Non-pigmented ciliary epithelial cell (primary cell): ENCODE measurements around the gene ENAM.
A peak's percentile ranks its signal among the peaks of the same experiment; 100 is the strongest.
"Not testable (repeated sequence)": the region's sequence is repeated elsewhere in the genome, so short reads cannot be mapped to it uniquely, and the experiment has no call there.

Experiments
- DNase-seq: peaks from one replicate; pipeline ENCODE4 v3.0.0-alpha.2; 2010; ENCODE audit warnings: low read depth

ENAM gene

DNA sequence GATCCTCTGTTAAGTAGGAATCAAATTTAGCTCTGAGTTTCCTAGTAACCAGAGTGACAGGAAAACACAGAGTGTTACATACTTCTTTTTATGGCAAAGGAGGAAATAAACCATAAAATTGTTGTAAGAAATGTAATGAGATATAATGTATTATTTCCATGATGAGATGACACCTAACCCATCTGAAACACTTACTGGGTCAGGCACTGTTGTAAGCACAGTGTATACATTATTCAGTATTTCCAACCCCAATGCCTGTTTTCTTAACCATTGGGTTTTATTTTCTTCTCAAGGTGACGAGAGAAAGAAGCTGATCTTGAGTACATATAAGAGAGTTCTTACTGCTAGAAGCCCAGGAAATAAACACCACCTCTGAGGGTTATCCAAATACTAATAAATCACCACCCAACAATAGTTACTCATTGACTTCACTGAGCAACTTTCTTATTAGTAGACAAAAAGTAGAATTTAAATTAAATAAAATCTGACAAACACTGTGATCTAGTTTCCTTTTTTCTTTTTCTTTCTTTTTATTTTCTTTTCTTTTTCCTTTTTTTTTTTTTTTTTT, 4.2 kb upstream of the ENAM start:
- DNase-seq: no peak

DNA sequence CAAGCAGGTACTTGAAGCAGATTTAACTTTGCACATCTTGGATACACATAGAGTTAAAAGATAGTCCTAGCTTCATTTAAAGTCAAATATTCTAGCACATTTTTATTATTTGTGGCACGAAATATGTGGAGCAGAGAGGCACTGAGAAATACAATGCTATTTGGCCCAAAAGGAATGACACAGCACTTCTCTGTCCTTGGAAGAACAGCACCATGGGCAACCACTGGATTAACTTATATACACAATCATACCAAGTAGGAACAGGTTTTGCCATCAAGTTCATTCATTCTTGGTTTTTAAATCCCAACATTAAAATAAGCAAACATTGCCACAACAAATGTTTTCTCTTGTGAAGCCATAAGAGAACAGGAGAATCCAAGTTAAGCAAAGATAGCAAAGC, 924 bp upstream of the ENAM start:
- DNase-seq: no peak

DNA sequence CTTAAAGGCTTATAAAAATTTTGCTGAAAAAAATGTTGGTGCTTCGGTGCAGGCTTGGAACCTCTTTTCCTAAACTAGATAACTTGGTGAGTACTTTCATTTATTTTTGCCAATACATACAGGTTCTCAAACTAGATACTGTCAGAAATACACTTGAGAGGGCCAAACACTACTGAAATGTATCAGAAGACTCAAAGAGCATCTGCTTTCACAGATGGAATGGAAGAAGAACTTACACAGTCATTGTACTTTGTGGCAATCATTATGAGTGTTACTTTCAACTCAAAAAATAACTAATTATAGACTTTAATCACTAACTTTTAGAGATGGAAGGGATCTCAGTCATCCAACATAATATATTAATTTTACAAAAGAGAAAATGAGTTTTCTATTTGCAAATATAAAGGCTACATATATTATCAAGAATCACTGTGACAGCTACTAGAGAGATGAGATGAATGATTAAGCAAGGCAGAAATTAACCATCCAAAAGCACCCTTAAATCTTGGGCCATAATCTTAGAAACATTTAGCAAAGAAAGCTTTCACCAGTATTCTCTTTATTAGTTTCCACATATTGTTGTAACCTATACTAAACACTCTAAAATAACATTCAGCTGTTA, 1.0 kb downstream of the ENAM start:
- DNase-seq: no peak

DNA sequence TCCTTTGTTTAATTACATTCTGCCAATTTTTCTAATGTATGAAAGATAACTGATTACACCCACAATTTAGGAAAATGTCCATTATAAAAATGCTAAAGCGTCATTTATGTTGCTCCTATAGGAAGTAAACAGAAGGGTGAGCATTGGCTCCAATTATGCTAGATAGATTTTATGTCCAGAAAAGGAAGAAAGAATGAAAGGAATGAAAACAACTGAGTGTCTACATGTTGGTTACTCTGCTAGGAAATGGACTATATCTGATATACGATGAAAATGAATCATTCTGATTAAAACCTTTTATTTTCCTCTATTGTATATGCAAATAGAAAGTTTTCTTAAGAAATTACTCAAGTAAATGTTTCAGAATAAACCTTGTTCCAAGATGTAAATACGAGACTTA, 1.6 kb downstream of the ENAM start:
- DNase-seq: no peak

DNA sequence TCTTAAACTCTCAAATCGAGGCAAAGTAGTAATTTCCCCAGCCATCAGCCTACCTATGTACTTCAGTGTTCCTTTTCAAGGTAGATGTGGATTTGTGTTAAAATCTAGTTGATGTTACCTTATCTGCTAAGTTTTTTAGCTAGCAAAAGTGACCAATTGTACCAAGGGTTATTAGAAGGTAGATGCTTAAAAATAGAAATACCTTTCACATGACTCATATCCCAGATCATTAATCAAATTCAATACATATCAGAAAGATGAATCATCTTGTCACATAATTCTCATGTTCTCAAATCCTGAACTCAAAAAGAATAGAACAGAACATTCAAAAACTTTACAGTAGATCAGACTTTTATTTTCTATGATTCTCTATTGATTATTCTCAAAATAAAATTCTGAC, 3.5 kb downstream of the ENAM start:
- peak; percentile 31 for DNase-seq

DNA sequence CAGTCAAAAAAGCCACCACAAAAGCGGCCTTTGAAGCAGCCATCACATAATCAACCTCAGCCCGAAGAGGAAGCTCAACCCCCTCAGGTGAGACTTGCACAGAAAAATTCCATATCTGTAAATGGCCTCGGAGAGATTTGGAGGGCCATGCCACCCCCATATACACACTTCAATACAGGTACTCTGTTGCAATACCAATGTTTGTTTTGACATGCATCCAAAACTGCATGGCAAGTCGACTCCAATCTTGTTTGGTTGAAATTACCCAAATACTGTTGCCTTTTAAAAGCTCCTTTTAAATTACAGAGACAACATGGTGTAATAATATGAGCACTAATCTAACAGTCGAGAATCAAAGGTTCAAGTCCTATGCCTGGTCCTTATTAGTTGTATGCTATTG, 5.9 kb downstream of the ENAM start:
- no peak for DNase-seq

DNA sequence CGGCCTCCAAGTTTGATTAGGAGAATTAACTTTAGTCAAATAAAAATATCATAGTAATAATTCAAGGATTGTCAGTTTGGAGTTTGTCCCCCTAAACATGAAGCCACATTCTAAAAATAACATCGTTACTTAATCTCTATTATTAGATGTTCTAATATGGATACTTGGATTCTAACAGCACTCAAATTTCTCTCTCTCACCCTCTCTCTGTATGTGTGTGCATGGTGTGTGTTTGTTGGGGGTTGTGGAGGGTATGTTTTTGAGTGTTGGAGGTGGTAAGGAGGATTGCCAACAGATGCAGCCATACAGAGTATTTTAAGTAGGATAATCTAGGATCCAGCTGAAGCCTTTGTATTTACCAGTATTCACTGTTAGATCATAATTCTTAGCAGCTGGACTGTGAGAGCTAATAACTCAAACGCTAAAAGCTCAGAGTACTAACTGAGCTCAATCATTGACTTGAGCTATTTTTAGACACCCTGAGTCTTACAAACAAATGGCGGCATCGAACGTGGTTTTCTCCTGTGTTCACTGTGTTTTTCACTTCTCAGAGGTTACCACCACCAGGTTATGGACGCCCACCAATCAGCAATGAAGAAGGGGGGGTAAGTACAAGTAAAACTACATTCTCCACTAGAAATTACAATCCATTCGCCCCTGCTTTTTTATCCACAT, 8.8 kb downstream of the ENAM start:
- DNase-seq: no peak

DNA sequence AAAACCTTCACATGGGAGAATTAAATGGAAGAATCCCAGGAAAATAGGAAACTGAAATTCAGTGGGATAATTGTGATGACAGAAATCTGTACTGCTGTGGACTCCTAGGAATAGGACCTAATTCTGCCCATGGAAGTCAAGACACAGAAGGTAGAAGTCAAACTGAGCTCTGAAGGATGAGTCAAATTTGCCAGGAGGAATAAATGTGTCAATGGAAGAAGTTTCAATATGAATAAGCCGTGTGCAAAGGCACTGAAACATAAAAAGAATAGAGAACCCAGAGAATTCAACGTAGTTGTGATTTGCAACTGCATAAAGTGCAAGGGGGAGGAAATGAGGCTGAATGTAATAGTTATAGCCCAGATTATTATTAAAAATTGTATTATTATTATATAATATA, 11.6 kb downstream of the ENAM start:
- no peak for DNase-seq

DNA sequence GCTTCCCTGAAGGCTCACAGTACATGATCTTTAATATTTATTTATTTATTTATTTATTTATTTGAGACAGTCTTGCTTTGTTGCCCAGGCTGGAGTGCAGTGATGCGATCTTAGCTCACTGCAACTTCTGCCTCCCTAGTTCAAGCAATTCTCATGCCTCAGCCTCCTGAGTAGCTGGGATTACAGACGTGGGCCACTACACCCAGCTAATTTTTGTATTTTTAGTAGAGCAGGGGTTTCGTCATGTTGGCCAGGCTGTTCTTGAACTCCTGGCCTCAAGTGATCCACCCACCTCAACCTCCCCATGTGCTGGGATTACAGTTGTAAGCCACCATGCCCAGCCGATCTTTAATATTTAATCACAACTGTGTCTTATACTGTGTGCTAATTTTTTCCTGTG, 22.2 kb downstream of the ENAM start:
- DNase-seq: not testable (repeated sequence)

DNA sequence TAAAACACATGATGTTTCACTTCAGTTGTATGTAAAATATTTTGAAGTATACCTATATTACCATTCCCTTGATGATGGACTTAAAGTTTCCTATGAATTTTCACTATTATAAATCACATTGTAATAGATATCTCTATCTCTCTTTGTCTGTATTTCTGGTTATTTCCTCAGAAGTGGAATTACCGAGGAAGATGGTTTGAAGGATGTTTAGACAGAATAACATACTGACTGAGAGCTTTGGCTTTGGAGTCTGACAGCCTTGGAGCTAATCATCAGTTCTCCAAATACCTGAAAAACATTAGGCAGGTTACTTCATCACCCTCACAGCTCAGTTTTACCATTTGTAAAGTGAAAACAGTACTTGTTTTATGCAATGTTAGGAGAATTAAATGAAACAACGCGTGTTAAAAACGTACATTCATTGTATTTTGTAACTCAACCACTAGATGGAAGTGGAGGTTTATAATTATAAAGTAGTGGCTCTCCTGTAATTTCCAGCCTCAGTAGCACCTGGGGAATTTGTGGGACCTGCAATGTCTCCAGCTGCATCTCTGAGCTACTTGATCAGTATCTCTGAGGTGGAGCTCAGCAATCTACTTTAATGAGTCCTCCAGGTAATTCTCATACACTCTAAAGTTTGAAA, 23.4 kb downstream of the ENAM start:
- no peak for DNase-seq

DNA sequence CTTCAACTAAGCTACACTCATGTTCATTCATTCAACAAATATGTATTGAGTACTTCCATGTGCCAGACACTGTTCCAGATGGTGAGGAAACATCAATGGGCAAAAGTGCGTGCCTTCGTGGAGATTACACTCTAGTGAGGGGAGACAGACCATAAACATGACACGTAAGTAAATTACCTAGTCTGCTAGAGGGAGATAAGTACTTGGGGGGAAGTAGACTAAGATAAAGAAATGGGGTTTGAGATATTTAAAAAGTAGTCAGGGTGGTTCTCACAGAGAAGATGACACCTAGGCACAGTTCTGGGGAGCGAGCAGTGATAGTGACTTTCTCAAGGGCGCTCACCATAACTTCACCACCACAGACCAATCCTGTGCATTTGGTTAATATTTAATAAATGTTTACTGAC, 26.1 kb downstream of the ENAM start:
- no peak for DNase-seq

DNA sequence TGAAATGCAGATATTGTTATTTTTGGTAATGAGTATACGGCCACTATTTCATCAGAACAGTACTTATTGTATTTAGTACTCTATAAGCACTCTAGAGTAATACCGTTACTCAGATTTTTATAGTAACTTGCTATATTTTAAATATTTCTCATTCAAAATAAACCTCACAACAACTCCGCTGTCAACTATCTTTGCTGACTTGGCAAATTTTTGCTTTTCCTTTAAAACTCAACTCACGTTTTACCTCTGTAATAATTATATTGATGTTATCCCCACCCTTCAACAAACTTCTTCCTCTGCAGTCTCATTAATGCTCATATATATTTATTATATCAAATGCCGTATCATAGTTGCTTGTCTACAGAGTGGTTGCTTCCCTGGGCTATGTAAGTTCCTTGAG, 28.8 kb downstream of the ENAM start:
- no peak for DNase-seq

DNA sequence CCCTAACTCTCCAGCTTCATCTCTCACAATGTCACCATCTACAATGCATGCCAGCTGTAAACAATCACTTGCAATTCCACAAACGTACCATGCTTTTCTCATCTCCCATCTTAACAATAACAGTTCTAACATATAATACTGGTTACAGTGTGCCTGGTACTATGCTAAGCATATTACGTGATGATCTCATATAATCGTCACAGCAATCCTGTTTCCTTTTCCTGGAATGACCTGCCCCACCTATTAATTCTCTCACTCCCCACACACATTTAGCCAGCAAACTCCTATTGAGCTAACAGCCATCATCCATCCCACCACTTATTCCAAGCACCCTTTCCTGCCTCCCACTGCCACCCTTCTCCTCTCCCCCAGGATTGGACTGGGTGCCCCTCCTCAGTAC, 29.9 kb downstream of the ENAM start:
- DNase-seq: no peak

DNA sequence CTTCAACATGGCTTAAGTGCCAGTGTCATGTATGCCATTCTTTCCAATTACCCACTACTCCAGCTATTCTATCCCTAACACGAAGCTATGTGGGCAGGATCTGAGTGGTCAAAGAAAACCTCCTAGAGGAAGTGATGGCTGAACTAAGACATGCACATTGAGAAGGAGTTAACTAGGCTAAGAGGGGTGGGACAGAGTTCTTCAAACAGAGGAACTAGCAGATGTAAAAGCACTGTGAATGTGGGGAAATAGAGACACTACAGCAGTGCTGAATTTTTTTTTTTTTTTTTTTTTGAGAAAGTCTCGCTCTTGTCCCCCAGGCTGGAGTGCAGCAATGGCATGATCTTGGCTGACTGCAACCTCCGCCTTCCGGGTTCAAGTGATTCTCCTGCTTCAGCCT, 31.6 kb downstream of the ENAM start:
- no peak for DNase-seq

DNA sequence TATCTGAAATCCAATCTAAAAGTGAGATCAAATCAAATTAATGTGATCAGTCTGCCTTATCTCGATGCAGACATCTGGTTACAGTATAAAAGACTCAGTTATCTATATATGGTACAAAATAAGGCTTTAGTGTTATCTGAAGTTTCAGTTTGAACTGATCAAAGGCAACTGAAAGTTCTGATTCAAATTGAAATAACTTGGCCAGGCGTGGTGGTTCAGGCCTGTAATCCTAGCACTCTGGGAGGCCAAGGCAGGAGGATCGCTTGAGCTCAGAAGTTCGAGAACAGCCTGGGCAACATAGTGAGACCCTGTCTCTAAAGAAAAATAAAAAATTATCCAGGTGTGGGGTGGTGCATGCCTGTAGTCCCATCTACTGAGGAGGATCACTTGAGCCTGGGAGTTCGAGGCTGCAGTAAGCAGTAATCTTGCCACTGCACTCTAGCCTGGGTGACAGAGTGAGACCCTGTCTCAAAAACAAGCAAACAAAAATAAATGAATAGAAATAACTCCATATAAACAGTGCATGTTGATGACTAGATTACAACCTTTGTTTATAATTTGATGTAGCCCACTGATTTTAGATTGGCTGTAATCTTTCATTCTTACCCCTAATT, 32.9 kb downstream of the ENAM start:
- not testable (repeated sequence) for DNase-seq

DNA sequence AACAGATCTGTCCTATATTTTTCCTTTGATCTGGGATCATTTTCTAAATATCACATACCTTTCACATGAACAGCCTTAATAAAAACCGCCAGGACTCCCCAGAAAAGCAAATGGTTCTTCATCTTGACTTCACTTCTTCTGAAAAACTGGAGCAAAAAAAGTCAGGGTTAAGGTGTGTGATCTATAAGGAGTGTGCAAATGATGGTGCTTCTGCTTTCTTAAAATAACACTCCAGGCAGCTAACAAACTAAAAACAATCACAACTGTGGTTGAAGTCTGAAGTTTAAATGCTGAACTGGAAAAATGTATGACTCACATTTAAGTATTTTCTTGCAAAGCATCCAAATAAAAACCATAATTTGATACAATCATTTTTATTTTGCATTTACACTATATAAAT, 37.8 kb downstream of the ENAM start, which contains the start of gene JCHAIN:
JCHAIN (minus strand) TSS at position 140 of the 400 bp plus-strand sequence; CDS start at position 122, 18 bp downstream.
- no peak for DNase-seq

DNA sequence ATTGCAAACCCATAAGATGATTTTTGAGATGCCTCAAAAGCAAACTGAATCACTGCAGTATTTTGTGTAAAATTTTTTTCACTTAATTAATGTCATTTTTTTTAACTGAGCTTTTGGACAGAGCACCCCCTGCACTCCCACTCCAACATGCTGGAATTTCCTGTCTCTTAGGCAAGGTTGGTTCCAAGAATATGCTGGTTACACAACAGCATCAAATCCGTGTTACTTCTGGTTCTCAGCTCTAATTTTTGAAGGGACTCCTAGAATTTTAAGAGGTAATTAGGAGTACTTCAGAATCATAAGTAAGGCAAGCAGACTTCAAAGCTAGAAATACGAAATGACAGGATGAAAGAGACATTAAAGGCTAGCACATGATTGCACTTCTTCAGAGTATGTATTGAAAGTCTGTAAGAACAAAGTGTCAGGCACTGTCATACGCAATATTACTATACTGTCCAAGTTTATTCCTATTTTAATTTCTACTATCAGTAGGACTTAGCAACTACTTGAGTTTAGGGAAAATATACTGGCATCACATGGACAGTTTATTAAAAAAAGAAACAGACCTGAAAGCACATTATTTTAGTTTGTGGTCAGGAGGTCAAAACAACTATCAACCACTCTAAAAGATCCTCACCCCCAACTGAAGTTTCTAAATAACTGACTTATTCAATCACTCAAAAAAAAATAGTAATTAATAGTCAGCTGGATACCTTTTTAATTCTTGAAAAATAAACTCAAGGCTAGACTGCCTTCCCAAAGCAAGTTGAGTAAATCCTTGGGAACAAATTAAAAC, 39.4 kb downstream of the ENAM start:
- DNase-seq: no peak

DNA sequence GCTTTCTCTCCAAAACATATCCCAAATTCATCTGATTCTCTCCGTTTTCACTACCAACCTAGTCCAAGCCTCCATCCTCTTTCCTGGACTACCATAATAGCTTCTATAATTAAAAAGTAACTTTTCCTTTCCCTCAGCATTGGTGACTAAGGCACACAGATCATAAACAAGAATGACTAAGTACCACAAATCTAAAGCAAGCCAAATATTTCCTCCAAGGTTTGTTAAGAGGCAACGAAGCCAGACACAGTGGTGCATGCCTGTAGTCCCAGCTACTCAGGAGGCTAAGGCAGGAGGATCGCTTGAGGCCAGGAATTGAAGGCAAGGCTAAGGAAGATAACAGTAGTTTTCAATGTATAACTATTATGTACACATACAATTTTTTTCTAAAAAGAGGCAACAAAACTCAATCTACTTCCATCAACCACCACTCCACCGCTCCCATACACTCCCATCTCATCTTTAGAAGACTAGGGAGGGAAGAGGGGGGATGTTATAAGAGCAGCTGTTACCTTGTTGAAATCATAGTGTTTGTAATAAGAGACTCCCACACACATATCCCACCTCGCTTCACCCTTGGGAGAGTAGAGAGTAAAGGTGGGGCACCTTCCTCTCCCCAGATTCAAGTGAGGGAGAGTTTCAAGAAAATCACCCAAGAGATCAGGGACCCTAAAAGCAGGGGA, 41.9 kb downstream of the ENAM start:
- no peak for DNase-seq

DNA sequence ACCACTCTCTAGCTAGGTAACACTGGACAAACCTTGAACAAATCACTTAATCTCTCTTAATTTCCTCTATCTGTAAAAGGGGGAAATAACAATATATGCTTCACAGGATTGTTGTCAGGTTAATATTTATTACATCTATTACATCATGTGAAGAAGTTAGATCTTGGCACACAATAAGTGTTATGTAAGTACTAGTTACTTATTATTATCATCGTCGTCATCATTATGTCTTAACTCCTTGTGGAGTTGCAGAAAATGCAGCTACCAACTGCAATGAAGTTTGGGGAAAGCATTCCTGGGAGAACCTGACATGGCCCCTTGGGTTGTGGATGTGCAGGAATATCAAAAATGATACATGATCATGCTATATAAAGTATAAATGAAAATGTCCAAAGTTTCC, 42.5 kb downstream of the ENAM start:
- no peak for DNase-seq

DNA sequence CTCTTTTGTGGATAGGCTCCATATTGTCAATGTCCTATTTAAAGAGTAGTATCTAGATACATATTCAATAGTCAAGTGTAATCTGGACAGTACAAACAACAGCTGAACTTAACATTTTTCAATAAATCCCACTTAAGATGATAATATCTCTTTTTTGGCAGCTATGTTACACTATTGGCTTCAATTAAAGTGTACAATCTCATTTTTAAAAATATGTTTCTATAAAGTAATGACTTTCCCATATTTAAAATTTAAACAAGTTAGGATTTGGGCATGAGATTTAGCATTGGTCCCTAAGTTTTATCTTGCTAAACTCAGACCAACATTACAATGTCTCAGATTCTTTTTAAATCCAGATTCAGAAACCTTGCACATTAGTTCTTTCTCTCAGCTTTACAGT, 45.6 kb downstream of the ENAM start:
- DNase-seq: no peak

DNA sequence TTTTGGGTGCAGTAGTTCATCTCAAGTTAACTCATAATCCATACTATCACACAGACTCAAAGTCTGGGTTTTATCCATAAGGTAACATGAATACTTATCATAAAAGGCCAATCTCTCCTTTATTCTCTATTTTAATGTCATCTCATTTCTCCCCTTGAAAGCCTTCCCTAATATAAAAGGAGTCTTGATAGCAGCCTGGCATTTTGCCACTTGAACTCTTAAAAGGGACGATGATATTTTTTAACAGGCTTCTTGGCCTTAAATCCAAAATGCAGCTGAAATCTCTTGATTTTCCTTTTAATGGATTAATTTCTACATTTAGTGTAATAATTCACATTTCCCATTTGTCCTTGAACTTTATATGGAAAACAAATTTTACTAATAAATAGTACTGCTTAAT, 46.2 kb downstream of the ENAM start:
- DNase-seq: no peak
